Mesenteric fat pad (tissue), 1 donor: ENCODE data around the gene FBXO5. TPM values are rescaled to one million over a fixed set of nuclear protein-coding genes. Genes with fewer than 3 reads are reported as not detected.
"Not testable (repeated sequence)": the region's sequence is repeated elsewhere in the genome, so short reads cannot be mapped to it uniquely, and the experiment has no call there.

Experiments used
- DNase-seq: peaks from one replicate; pipeline ENCODE4 v3.0.0-alpha.2; 2020; ENCODE audit warnings: low spot score
- total RNA-seq: library from RNA; stranded (reverse); fragmentation: NEBNext Ultra II Directional; extraction: Animal tissue kit (Norgen Biotek cat#: 25700); gene quantifications from one replicate; pipeline ENCODE4 v1.2.1, GENCODE V29; 2021
- donor health status: DM: yes; HTN: yes; CAD: no.

The FBXO5 gene
- total RNA-seq, 1 donor from 2014 or later: 3.4 TPM

DNA sequence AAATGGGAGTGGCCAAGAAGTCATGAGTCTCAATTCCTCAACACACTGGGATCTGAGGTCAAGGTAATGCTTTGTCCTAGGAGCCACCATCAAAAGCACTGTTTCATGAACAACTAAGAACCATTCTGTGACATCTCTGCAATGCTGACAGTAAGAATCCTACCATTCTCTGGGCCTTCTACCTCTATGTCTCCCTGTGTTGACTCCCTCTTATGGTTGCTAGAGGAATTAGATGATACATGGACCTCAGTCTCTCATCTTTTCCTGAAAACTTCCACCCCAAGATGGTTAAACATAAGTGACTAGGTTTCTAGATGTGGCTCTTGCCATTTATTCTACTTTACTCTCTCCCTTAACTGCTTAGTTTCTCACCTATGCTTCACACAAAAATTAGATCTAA, 10.6 kb upstream of the FBXO5 start:
- no peak for DNase-seq

DNA sequence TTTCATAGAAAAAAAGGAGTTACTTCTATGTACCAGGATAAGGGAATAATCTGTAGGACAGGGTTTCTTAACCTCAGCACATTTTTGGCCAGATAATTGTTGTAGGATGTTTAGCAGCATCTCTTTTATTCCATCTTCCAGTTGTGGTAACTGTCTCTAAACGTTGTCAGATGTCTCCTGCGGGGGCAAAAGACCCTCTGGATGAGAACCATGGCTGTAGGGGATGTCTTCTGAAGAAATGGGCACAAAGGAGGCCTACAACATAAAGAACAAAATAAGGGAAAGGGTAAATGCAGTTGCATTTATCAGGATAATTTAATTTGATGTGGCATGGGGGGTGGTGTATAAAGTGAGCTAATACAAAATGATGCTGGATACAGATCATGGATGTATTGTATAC, 4.1 kb upstream of the FBXO5 start:
- no peak for DNase-seq

DNA sequence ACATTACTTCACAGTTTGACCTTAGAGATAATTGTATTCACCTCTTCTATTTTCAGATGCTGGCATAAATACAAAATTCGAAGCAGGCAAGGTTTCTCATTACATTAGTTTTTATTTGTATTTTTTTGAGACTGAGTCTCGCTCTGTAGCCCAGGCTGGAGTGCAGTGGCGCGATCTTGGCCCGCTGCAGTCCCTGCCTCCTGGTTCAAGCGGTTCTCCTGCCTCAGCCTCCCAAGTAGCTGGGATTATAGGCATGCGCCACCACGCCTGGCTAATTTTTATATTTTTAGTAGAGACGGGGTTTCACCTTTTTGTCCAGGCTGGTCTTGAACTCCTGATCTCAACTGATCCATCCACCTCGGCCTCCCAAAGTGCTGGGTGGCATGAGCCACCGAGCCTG, 2.5 kb upstream of the FBXO5 start:
- DNase-seq: not testable (repeated sequence)

DNA sequence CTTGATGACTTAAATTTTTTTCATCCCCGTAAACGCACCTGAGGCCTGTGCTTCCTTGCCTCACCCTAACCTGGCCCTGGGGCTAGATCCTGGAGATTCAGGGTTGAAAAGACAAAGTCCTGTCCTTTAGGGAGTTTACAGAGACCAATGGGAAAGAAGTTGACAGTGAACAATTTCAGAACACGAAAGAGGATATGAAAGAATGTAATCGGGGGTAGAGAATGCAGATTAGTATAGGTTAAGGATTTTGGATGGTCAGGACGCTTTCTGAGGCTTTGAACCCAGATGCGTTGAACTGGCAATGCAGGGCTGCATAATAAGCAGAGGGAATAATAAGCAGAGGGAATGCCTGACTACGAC, 1.7 kb upstream of the FBXO5 start:
- DNase-seq: no peak

DNA sequence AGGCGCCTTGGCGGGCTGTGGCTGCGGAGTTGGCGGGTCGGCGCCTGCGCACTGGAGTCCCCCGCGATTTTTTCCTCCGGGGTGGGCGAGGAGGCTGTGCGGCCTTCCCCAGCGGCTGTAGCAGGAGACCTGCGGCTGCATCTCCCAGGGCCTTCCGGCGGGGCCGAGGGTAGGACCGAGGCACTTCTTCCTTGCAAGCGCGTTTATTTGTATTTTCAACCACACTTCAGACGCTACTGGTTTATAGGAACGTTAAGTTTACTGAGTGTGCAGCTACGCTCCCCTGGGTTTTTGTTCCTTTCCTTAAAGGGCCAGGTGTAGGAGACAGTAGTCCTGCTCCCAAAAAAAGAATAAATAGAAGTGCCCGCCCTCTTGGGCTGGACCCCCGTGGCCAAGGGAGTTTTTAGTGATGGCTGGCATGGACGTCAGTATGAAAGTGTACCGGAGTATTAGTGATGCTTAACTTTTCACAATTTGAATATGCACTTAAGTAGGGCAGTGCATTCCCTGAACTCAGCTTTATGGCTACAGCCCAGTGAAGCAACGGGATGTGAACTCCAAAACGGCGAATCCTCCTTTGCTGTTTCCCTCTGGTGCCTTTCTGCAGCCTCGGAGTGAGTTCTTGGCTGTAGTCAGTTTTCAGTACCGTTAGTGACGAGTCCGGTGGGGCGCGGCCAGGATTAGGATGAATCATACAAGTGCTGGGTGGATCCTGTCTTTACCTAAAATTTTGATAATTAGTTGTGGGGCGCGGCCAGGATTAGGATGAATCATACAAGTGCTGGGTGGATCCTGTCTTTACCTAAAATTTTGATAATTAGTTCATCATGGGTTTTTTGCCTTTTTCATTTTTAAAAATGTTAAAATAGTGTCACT, 1.0 kb upstream of the FBXO5 start:
- DNase-seq: peak; percentile 93

DNA sequence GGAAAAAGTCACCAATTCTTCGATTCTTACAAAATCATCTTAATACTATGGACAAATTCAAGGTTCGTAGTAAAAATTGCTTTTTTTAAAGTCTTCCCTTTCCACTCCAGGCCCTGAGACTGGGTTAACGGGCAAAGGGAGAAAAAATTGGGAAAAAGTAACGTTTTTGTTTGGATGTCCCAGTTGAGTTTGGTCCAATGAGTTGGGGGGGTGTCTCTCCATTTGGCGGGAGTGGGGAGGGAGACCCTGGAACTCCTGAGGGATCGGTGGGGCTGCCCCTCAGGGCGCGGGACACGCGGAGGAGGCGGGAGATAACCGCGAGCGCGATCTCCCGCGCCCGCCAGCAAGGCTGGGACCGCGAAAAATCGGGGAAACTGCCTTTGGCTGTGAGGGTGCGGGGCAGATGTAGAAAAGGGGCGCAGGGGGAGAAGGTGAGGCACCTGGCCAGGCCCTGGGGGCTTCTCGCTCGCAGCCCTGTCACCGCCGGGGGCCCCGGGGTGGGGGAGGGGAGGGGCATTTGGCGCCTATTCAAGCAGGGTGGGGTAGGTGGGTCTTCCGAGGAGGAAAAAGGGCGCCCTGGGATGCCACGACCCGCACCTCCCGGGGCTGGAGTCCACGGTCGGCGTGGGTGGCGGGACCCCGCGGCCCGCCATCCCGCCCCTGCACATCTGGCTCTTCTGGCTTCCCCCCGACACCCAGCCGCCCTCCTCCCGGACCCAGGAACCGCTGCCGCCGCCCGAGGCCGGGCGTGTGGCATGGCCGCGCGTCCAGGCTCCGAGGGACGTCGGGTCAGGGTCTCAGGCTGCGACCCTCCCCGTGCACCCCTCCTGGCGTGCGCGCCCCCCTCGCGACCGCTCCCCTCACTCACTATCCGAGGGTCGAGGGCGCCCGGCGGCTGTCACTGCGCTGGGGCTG, 595 bp downstream of the FBXO5 start:
- DNase-seq: no peak

DNA sequence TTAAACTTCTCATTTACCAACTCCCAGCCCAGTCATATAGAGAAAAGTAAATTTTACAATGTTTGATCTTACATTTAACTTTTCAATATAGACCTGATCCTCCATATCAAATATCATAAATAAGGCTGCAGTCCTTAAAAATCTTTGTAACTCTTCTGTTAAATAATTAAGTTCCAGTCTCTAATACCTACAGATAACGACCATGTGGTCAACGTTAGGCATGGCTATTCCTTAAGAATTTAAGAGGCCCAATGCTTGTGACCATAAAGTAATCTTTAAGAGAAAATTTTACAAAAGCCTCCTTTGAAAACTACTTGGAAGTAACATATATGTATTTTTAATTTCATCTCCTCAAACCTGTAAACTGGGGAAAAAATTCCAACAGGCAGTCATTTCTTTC, 1.6 kb downstream of the FBXO5 start:
- no peak for DNase-seq

DNA sequence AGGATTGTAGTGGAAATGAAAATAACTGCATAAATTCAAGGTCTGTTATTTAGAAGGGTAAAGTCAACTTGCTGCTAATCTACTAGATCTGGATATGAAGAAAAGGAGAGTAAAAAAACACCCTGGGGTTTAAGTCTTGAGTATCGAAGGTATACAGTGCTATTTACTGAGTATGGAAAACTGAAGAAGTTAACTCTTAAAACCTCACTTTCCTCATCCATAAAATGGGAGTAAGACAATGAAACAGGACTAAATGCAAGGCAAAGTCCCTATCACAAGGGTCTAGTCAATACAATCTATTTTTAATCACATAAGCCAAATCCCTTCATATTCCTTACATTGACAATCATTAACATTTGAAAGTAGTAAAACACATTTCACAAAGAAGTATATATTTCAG, 2.2 kb downstream of the FBXO5 start:
- DNase-seq: no peak

DNA sequence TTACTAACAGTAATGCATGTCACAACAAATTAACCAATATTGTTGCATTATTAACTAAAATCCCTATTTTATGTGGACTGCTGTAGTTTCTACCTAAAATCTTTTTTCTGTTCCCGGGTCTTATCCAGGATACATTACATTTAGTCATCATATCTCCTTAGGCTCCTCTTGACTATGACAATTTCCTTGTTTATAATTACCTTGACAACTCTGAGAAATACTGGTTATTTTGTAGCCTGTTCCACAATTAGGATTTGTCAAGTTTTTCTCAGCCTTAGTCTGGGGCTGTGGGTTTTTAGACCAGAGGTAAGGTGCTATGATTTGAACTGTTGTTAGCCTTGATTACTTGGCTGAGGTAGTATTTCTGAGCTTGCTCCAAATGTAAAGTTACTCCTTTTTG, 3.7 kb downstream of the FBXO5 start:
- no peak for DNase-seq

DNA sequence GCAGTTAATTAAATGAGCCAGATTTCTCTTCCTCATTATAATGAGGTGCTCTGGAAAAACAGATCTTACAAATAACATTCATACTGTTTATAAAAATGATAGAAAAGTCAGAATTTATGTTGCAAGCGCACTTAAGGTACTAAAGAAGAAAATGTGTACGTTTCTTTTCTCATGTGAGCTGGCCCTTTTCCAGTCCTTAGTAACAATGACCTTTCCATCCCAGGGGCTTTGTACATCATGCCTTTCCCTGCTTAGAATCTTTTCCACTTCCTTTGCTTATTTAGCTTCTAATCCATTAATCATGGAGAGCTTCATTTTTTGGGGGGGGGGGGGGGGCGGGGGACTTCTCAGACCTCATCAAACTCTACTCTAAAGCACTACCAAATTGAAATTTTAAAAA, 4.8 kb downstream of the FBXO5 start:
- DNase-seq: no peak

DNA sequence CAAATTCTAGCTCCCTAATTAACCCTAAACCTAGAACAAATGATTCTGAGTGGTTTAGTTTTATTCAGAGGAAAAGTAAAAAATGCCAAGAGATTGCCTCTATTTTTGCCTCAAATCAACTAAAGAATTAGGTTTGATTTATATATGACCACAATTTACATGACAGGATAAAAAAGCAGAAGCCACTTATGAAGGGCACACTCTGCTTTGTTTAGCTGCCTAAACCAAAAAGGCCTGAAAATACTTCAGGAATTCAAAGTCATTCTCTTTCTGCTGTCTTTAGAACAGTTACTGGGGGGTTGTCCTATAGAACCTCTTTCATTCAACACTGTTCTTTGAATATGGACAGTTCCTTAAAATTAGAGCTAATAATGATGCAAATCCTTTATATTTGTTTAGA, 5.3 kb downstream of the FBXO5 start:
- DNase-seq: no peak

DNA sequence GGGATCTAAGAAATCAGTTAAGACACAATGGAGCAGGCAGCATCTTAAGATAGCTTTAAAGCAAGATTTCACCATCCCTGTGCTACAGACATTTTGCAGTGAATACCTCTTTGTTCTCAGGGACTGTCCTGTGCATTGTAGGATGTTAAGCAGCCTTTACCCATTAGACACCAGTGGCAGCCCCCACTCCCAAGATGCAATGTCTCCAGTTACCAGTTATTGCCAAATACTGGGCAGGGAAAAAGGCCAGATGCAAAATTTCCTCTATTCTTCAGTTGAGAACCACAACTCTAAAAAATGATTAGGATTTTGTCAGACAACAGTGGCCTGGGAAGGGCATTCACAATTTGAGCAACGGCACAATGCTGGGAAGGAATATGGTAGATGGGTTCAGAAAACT, 6.1 kb downstream of the FBXO5 start:
- no peak for DNase-seq

DNA sequence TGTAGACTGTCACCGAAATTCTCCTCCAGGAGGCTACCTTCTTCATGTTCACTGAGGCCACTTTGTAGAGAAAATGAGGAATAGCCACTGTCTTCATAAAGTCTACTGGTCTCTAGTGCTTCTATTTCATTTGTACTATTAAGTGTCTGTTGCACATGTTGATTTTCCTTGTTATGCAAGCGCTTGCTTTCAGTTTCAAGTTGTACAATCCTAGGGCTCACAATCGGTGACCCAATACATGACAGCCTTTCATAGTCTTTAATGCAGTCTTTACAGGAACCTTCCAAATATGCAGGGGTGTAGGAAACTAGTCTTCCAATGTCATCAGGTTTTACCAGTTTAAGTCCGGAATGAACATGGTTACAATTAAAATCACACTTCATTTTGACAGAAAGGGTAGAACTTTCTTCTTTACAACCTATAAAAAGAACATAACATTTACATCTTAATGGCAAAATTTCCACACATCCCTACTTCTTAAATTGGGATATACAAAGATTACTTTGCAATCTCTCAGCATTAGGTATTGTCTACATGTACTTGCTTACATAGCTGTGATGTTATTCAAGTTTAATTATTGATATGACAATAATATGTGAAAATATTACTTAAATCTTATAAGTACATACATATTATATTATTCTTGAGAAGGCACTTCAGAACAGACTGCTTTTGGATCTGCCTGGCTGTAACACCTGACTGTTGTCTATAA, 7.5 kb downstream of the FBXO5 start:
- DNase-seq: no peak

DNA sequence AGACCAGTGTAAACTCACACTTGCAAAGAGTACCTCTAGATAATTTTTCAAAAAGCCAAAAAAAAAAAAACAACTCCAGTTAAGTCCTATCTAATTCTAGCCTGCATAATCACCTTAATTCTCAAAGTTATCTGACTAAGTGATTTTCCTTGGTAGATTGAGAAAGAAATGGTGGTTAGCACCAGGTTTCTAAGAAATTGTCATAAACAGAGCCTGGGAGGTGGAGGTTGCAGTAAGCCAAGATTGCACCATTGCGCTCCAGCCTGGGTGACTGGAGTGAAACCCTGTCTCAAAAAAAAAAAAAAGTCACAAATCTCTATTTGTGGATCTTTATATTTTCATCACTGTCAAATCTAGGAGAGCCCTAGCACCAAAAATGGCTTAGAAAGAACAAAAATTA, 8.9 kb downstream of the FBXO5 start:
- no peak for DNase-seq

DNA sequence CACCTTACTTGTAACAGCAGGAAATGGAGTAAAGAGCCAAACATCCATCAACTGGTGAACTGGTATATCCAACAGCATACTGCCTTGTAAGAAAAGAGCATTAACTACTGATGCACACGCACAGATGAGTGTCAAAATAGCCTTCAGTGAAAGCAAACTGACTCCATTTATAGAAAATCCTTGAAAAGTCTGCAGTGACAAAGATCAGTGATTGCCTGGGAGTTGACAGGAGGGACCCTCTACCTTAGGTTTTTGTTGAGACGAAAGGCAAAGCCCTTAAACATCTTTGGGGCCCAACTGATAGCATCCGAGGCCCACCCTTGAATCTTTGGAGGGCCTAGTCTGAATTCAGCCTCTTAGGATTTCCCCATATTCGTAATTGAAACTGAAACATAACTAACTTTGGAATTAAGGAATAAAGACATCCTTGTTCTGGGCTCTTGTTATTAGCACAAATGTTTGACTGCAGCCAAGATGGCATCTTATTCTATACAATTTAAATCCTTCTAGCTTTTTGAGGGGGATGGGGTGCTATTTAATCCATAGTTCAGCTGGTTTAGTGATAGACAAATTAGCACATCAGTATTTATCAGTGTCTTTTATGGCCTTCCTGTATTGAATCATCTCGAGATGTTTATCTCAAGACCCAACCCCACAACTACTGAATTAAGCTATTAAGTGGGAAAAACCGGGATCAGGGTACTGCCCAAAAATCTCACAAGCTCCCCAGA, 13.0 kb downstream of the FBXO5 start:
- DNase-seq: no peak

DNA sequence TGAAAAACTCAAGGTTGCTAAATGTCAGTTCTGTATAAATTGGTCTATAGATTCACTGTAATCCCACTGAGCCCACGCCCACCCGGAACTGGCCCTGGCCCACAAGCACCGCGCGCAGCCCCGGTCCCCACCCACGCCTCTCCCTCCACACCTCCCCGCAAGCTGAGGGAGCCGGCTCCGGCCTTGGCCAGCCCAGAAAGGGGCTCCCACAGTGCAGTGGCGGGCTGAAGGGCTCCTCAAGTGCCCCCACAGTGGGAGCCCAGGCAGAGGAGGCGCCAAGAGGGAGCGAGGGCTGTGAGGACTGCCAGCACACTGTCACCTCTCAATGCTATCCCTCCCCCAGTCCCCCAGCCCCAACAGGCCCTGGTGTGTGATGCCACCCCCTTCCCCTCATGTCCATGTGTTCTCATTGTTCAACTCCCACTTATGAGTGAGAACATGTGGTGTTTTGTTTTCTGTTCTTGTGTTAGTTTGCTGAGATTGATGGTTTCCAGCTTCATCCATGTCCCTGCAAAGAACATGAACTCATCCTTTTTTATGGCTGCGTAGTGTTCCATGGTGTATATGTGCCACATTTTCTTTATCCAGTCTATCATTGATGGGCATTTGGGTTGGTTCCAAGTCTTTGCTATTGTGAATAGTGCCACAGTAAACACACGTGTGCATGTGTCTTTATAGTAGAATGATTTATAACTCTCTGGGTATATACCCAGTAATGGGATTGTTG, 16.5 kb downstream of the FBXO5 start:
- DNase-seq: not testable (repeated sequence)

DNA sequence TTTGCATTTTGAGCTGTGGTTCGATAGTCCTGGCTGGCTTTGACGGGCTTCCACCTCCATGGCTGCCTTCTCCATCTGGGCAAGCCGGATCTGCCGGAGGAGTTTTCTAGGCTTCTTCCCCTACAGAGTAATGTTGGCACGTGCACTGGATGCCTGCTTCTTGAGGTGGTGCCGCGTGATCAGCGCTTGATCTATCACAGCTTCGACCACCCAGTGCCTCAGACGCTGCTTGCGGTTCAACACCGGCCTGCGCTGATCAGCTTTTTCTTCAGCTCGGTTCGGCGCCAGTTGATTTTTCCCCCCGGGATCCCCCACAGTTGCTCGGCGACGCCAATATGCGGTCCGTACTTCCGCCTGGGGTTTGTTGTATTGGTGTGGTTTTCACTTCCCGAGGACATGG, 23.5 kb downstream of the FBXO5 start:
- DNase-seq: no peak

DNA sequence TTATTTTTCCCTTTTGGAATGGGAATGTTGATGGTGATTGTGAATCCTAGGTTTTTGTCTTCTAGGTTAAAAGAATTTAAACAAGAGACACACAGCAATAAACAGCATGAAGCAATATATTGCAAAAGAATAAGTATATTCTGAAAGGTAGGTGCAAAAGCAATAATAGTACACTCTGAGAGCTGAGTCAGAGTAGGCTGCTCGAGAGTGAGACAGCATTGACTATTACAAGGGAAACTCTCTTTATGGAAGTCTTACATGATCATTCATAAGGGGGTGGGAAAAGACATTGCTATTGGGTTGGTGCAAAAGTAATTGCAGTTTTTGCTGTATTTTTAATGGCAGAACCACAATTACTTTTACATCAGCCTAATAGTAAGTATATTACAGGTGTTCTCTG, 25.0 kb downstream of the FBXO5 start:
- no peak for DNase-seq

DNA sequence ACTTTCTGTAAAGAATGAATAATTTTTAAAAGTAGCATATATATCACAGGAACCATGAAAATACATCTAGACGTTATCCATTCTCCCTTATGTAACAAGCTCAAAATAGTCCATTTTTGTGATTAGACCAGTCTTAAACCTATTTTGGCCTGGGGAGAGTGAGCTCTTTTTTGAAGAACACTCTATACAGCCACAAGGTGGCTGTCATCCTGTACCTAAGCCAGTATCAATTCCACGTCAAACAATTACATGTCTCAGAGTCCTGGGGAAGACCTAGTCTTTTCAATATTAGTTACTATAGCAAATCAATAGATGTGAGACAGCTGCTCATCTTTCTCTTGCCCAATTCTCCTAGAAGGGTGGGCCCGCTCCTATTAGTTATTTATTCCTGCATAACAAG, 28.4 kb downstream of the FBXO5 start:
- DNase-seq: no peak

DNA sequence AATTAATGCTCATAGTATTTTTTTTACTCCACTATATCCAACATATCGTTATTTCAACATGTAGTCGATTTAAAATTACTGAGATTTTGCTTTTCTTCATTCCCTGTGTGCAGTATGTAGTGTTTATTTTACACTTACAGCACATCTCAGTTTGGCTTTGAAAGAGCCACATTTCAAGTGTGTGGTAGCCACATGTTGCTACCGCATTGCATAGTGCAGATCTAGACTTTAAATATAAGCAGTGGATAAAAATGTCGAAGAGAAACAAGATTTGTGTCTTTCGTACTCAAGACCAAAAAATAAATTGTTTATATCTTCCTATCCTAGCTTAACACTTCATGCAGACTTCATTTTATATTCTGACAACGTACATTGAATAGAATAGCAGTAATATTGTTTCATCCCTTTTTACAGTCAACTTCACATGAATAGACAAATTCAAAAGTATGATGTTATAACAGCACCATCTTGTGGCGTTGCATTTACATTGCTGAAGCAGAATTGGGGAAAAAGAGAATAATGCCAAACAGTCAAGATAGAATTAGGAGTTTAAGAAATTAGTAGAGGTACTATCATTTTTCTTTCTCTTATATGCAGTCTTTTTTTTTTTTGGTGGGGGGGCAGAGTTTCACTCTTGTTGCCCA, 29.9 kb downstream of the FBXO5 start:
- DNase-seq: no peak
